Uterus (tissue), 2 donors: Measurements from ENCODE around the gene PPL.

Experiments used
- POLR2A ChIP-seq, 2 donors: fragments of 450-650 bp; IDR thresholded peaks; one replicate each; pipeline ENCODE4 v1.6.1; 2016; ENCODE audit warnings: antibody characterized with exemption in 2 of 2, mild to moderate bottlenecking in 1 of 2, moderate library complexity in 1 of 2
- TF ChIP-seq, protein P1 (sequence below), 4 experiments: fragments of 200-600 bp in 2 of 4; fragments of 450-650 bp in 2 of 4; sonication (generic) in 2 of 4; IDR thresholded peaks; one replicate each; pipeline ENCODE4 v1.5.1; 2016 to 2019; ENCODE audit warnings: antibody characterized with exemption in 4 of 4, mild to moderate bottlenecking in 2 of 4, moderate library complexity in 1 of 4

DNA sequence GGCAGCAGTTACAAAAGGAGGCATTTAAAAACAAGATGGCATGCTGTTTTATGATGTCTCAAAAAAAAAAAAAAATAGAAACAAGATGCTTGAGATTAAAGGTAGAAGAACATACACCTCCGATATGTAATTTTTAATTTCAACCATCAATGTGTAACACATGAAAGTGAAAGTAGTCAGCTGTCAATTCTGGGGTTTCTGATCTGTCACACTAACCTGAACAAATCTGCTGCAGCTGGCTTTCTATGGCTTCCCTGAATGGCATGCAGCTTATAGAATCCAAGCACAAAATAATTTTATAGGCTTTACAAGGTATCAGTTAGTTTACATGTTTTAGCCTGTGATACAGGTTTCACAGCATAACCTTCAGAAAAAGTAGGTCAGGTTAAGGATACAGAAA, 103.4 kb downstream of the PPL start:
- no peak for TF ChIP-seq POLR2A (IDR thresholded peaks at IDR 0.05)
- TF ChIP-seq, protein P1, sequence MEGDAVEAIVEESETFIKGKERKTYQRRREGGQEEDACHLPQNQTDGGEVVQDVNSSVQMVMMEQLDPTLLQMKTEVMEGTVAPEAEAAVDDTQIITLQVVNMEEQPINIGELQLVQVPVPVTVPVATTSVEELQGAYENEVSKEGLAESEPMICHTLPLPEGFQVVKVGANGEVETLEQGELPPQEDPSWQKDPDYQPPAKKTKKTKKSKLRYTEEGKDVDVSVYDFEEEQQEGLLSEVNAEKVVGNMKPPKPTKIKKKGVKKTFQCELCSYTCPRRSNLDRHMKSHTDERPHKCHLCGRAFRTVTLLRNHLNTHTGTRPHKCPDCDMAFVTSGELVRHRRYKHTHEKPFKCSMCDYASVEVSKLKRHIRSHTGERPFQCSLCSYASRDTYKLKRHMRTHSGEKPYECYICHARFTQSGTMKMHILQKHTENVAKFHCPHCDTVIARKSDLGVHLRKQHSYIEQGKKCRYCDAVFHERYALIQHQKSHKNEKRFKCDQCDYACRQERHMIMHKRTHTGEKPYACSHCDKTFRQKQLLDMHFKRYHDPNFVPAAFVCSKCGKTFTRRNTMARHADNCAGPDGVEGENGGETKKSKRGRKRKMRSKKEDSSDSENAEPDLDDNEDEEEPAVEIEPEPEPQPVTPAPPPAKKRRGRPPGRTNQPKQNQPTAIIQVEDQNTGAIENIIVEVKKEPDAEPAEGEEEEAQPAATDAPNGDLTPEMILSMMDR (IDR thresholded peaks at IDR 0.05) = no peak
